Left renal pelvis (tissue), 4 donors: ENCODE data around the gene NPM3. TPM values are rescaled to one million over a fixed set of nuclear protein-coding genes. Genes with fewer than 3 reads are reported as not detected.

Source experiments
- DNase-seq, 4 donors: peaks; one replicate each; pipeline ENCODE4 v3.0.0-alpha.2; 2013; ENCODE audit warnings: low read depth in 4 of 4, low spot score in 3 of 4
- polyA plus RNA-seq, 4 donors: library from polyadenylated mRNA; unstranded; fragments of 120-200 nt; gene quantifications; one replicate each; pipeline ENCODE4 v1.2.1, GENCODE V29; 2013; ENCODE audit not compliant: insufficient read length in 4 of 4

Gene NPM3
- polyA plus RNA-seq, 4 donors, result 51.1 to 64.8 (median 55.1) TPM

- no peak for DNase-seq
Measured at GRCh38 chr10:101776161-101776817, 7.0 kb downstream of the NPM3 start.

GRCh38 chr10:101775273-101776160 lies 7.7 kb downstream of the NPM3 start, which contains the start of gene FGF8:
Gene FGF8, minus strand, starts transcription at chr10:101776114. Its CDS starts 214 bp downstream, at chr10:101775900.
- DNase-seq, result no peak

- DNase-seq, result no peak
Measured at GRCh38 chr10:101774589-101775272, 8.5 kb downstream of the NPM3 start.

- DNase-seq, result no peak
Measured at GRCh38 chr10:101773923-101774588, 9.2 kb downstream of the NPM3 start.

GRCh38 chr10:101772895-101773761 lies 10.1 kb downstream of the NPM3 start:
- no peak for DNase-seq

- DNase-seq, result no peak
Measured at GRCh38 chr10:101772017-101772894, 11.0 kb downstream of the NPM3 start.

- no peak for DNase-seq
Measured at GRCh38 chr10:101771380-101771779, 11.9 kb downstream of the NPM3 start.

GRCh38 chr10:101770331-101771215 lies 12.7 kb downstream of the NPM3 start:
- no peak for DNase-seq

GRCh38 chr10:101769541-101770180 lies 13.6 kb downstream of the NPM3 start:
- no peak for DNase-seq

GRCh38 chr10:101768791-101769170 lies 14.5 kb downstream of the NPM3 start:
- DNase-seq, result no peak

GRCh38 chr10:101767966-101768790 lies 15.1 kb downstream of the NPM3 start:
- DNase-seq, result no peak

GRCh38 chr10:101767600-101767945 lies 15.7 kb downstream of the NPM3 start:
- DNase-seq, result no peak

- DNase-seq, result no peak
Measured at GRCh38 chr10:101766753-101767599, 16.3 kb downstream of the NPM3 start.

- DNase-seq, result no peak
Measured at GRCh38 chr10:101766306-101766705, 16.9 kb downstream of the NPM3 start.

- DNase-seq, result no peak
Measured at GRCh38 chr10:101763141-101763846, 20.0 kb downstream of the NPM3 start.
